HG02943 (cell line): ENCODE data around the gene CCDC30.
"Not testable (repeated sequence)": the region's sequence is repeated elsewhere in the genome, so short reads cannot be mapped to it uniquely, and the experiment has no call there.

ENCODE experiments used
- ATAC-seq: cut with Tn5 transposase; IDR thresholded peaks from one replicate; pipeline ENCODE4 v1.9.1; 2021; ENCODE audit warnings: mild to moderate bottlenecking, low read depth, moderate library complexity; ENCODE audit not compliant: unreplicated experiment

The CCDC30 gene

DNA sequence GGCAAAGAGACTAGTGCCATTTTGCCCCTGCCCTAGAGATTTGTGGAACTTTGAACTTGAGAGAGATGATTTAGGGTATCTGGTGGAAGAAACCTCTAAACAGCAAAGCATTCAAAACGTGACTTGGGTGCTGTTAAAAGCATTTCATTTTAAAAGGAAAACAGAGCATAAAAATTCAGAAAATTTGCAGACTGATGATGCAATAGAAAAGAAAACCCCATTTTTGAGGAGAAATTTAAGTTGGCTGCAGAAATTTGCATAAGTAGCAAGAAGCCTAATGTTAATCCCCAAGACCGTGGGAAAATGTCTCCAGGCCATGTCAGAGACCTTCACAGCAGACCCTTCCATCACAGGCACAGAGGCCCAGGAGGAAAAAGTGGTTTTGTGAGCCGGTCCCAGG is 164.1 kb downstream of the CCDC30 start:
- not testable (repeated sequence) for ATAC-seq

GRCh38 chr1:42639116-42639515 is 176.0 kb downstream of the CCDC30 start:
- no peak for ATAC-seq

GRCh38 chr1:42646056-42646455 is 183.0 kb downstream of the CCDC30 start:
- no peak for ATAC-seq

- ATAC-seq = no peak
Measured at GRCh38 chr1:42657201-42657600, 194.1 kb downstream of the CCDC30 start.

- ATAC-seq = peak; percentile 92
Measured at GRCh38 chr1:42657981-42658876, 195.1 kb downstream of the CCDC30 start, which contains the start of gene PPIH. Gene PPIH, plus strand, starts transcription at chr1:42658423. Its CDS starts 24 bp downstream, at chr1:42658447.

DNA sequence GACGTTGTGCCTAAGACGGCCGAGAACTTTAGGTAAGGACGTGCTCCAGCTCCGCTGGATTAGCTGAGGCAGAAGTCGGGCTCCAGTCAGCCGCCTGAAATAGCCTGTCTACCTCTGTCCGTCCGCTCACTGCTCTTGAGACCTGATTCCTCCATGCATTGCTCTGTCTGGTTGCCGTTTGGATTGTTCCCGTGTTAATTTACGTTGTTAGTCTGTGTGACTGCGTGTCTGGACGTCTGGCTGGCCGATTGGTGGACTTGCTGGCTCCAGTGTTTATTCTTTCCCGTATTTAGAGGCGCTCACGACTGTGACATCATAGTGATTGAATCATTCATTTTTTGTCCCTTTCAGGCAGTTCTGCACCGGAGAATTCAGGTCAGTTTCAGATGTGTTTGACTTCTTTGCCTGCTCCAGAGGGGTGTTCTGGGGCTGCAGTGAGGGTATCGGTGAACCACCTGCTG is 195.8 kb downstream of the CCDC30 start:
- ATAC-seq = no peak

- ATAC-seq = no peak
Measured at GRCh38 chr1:42660907-42661500, 197.9 kb downstream of the CCDC30 start.

- no peak for ATAC-seq
Measured at GRCh38 chr1:42669936-42670335, 206.8 kb downstream of the CCDC30 start.

GRCh38 chr1:42670425-42670824 is 207.3 kb downstream of the CCDC30 start:
- ATAC-seq = no peak

GRCh38 chr1:42674214-42674613 is 211.1 kb downstream of the CCDC30 start:
- no peak for ATAC-seq

- ATAC-seq = no peak
Measured at GRCh38 chr1:42674682-42675081, 211.6 kb downstream of the CCDC30 start.

DNA sequence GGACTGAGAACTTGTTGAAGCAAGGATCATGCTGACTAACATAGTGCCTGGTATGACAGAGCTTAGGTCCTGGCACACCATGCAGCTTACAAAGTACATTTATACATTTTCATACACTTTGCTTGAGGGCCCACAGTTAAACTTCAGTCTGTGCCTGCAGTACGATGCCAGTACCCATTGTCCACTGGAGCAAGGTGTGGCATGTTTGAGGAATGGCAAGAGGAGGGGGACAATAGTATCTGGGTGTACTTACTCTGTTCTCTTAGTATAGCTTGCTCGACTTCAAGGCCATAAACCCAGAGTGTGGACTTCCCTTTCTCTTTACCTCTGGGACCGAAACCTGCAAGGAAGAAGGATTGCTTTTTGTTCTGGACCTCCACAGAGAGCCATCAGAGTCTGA is 212.4 kb downstream of the CCDC30 start:
- ATAC-seq = no peak

DNA sequence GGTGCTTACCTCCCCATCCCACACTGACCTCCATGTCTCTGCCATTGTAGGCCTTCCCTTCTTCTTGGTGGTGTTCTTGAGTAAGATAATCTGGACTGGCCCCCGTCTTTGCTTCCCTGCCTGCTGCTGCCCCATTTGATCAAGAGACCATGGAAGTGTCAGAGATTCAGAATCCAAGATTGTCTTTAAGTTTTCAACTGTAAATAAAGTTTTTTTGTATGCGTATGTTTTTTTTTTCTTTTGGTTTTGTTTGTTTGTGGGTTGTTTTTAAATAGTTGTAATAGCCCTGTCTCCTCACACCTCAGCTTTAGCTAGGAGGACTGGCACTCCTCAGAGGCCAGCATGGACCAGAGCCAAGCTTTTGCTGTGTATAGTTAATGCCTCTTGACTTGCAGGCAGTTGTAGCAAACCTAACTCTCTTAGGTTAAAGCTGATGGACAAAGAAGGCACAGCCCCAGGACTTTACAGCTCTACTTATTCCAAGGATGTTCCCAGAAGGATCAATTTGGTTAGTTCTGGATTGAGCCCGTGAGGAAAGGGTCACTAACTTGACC is 213.5 kb downstream of the CCDC30 start:
- ATAC-seq = no peak

- ATAC-seq = no peak
Measured at GRCh38 chr1:42679364-42679983, 216.4 kb downstream of the CCDC30 start.

GRCh38 chr1:42680055-42680454 is 217.0 kb downstream of the CCDC30 start:
- ATAC-seq = no peak

- ATAC-seq = no peak
Measured at GRCh38 chr1:42680921-42681683, 218.0 kb downstream of the CCDC30 start.

GRCh38 chr1:42681741-42682483 is 218.8 kb downstream of the CCDC30 start, which contains the start of gene YBX1:
Gene YBX1, plus strand, starts transcription at chr1:42682418. Its CDS starts 148 bp downstream, at chr1:42682566.
- peak; percentile 92 for ATAC-seq

- ATAC-seq = peak; percentile 15
Measured at GRCh38 chr1:42682484-42682738, 219.3 kb downstream of the CCDC30 start.

DNA sequence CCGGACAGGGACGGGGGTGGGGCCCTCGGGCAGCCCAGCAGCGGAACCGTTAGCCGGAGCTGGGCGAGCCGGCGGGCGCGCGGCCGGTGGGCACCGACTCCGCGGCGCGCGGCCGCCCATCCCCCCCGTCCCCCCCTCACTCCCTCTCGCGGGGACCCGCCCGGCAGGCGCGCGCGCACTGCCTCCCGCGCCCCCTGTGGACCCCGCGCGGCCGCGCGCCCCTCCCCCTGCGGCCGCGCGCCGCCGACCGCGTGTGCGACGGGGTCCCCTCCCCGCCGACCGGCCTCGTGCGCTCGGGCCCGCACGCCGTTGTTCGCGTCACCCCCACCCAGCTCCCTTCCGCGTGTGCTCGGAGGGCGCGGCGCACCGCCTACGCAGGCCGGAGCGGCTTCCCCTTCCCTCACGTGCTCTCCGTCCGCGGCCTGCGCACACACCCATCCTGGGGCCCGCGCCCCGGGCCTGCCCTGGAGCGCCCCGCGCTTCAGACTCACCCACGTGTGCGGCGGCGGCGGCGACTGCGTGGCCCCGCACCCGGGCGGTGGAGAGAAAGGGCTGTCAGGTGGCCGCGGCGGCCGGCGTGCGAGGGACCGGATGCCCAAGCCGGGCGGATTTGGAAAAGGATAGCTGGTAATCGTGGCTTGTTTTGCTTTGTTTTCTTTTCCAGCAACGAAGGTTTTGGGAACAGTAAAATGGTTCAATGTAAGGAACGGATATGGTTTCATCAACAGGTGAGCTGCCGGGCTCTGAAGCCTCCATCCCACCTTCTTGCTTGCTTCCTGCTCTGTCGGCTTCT is 219.8 kb downstream of the CCDC30 start:
- ATAC-seq = peak; percentile 44
